ENCODE measurements around the gene MARK3. TPM values are rescaled to one million over a fixed set of nuclear protein-coding genes. Genes with fewer than 3 reads are reported as not detected.
A peak's percentile ranks its signal among the peaks of the same experiment; 100 is the strongest.

Gene MARK3
- total RNA-seq, 2 experiments from 2014 or later, result 68.4 to 69.2 TPM

- no peaks in the 10 kb centered on the region for H3K9me3 Mint-ChIP-seq
- H3K4me3 Mint-ChIP-seq, result no peak overlapping the region
- no peak for DNase-seq
- H3K27me3 Mint-ChIP-seq, result no peaks in the 10 kb centered on the region
- H3K36me3 Mint-ChIP-seq (ENCODE audit: low read depth), result peaks cover 84% of the 10 kb centered on the region
- ATAC-seq, result no peak
- peaks cover 54% of the 10 kb centered on the region for H3K4me1 Mint-ChIP-seq (ENCODE audit: low read depth)
- intact Hi-C loops (cut with micrococcal nuclease), result no loop called here
- ChIA-PET POLR2A (interaction anchor here (1.3 to 5.4 kb wide), 4 partner anchors 13 to 44 kb away, joined by 3 to 29 read pairs (median 4); no protein-coding TSS in a partner anchor), CTCF (interaction anchor here (1.2 to 12.5 kb wide), 3 partner anchors 14 to 178 kb away, joined by 3 to 94 read pairs (median 4); no protein-coding TSS in a partner anchor)
- no peak for TF ChIP-seq CTCF (IDR thresholded peaks at IDR 0.05)
- peak overlapping the region; percentile 73 for H3K27ac Mint-ChIP-seq
Observed at GRCh38 chr14:103340480-103341212, 44.6 kb upstream of the MARK3 start.

- DNase-seq, result no peak
- Mint-ChIP-seq H3K27me3 (no peaks in the 10 kb centered on the region), H3K27ac (peak overlapping the region; percentile 58), H3K4me3 (no peak overlapping the region), H3K9me3 (no peaks in the 10 kb centered on the region), H3K4me1 (ENCODE audit: low read depth) (peaks cover 46% of the 10 kb centered on the region), H3K36me3 (ENCODE audit: low read depth) (peaks cover 76% of the 10 kb centered on the region)
- POLR2A ChIA-PET, result interaction anchor here (5.4 kb wide), 1 partner anchor 13 kb away, joined by 29 read pairs; no protein-coding TSS in a partner anchor
- intact Hi-C loops (cut with micrococcal nuclease), result no loop called here
- TF ChIP-seq CTCF (IDR thresholded peaks at IDR 0.05), result no peak
- CTCF ChIA-PET, result interaction anchor here (1.2 to 12.5 kb wide), 4 partner anchors 13 to 177 kb away, joined by 3 to 94 read pairs (median 8); no protein-coding TSS in a partner anchor
- ATAC-seq, result no peak
Observed at GRCh38 chr14:103341250-103342129, 43.7 kb upstream of the MARK3 start.

DNA sequence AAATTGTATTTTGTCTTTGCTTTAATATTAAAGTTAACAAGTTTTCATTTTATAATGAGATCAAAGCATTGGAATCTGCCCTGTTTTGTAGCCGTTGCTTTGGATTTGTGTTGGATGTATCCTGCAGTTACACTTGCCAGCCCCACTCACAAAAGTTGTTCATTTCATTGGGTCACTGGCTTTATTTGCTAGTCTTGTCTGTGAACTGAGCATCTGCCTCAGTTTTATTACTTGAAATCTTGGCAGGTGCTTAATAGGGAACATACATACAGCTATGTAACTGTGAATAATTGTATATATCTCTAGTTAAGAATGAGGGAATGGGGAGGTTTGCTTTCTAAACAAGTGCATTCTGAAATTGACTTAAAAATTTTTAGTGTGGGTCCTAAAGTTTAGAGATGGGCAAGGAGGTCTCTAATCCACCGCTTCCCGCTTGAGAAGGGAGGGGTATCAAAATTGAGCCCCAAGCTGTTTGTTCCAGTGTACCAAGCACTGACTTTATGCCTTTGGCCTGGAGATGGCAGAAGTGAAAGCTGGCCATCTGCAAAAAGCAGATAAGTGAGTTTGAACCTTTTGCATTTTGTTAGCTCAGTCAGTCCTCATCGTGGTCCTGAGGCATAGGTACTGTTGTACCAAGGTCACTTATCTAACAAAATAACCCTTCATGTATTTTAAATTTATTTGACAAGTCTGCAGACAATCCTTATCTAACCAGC is 41.9 kb upstream of the MARK3 start:
- CTCF ChIA-PET, result interaction anchor here (0.7 to 12.5 kb wide), 4 partner anchors 11 to 57 kb away, joined by 3 to 94 read pairs (median 8); no protein-coding TSS in a partner anchor
- Mint-ChIP-seq H3K4me1 (ENCODE audit: low read depth) (peaks cover 28% of the 10 kb centered on the region), H3K36me3 (ENCODE audit: low read depth) (peaks cover 58% of the 10 kb centered on the region), H3K27ac (peak overlapping the region; percentile 21), H3K9me3 (no peaks in the 10 kb centered on the region), H3K27me3 (no peaks in the 10 kb centered on the region), H3K4me3 (no peak overlapping the region)
- no peak for TF ChIP-seq CTCF (IDR thresholded peaks at IDR 0.05)
- POLR2A ChIA-PET, result interaction anchor here (1.1 to 7.5 kb wide), 11 partner anchors 9 to 41 kb away, joined by 3 to 95 read pairs (median 5); partner anchors contain the start of gene EIF5
- intact Hi-C loops (cut with micrococcal nuclease), result no loop called here
- DNase-seq (no peak), ATAC-seq (no peak)

GRCh38 chr14:103343905-103344797 is 41.1 kb upstream of the MARK3 start:
- no peak for DNase-seq
- CTCF ChIA-PET, result interaction anchor here (0.7 to 12.5 kb wide), 4 partner anchors 10 to 56 kb away, joined by 3 to 94 read pairs (median 8); no protein-coding TSS in a partner anchor
- Mint-ChIP-seq H3K36me3 (ENCODE audit: low read depth) (peaks cover 50% of the 10 kb centered on the region), H3K27me3 (no peaks in the 10 kb centered on the region), H3K4me3 (no peak overlapping the region), H3K27ac (no peak overlapping the region), H3K9me3 (no peaks in the 10 kb centered on the region), H3K4me1 (ENCODE audit: low read depth) (peaks cover 21% of the 10 kb centered on the region)
- ATAC-seq, result no peak
- POLR2A ChIA-PET, result interaction anchor here (1.0 to 7.5 kb wide), 20 partner anchors 9 to 523 kb away, joined by 3 to 95 read pairs (median 4); partner anchors contain the start of gene EIF5
- intact Hi-C loops (cut with micrococcal nuclease), result no loop called here
- TF ChIP-seq CTCF (IDR thresholded peaks at IDR 0.05), result no peak
